Measurements from ENCODE around the gene IL10RB.

GRCh38 chr21:33256019-33256418 lies 10.1 kb upstream of the IL10RB start:
- TF ChIP-seq CTCF (IDR thresholded peaks at IDR 0.05) (no peak), POLR2A (IDR thresholded peaks at IDR 0.05) (no peak), POLR2AphosphoS5 (IDR thresholded peaks at IDR 0.05) (no peak)

All from sigmoid colon (tissue), 4 donors.